ENCODE data around the gene STOX2.

Gene STOX2

DNA sequence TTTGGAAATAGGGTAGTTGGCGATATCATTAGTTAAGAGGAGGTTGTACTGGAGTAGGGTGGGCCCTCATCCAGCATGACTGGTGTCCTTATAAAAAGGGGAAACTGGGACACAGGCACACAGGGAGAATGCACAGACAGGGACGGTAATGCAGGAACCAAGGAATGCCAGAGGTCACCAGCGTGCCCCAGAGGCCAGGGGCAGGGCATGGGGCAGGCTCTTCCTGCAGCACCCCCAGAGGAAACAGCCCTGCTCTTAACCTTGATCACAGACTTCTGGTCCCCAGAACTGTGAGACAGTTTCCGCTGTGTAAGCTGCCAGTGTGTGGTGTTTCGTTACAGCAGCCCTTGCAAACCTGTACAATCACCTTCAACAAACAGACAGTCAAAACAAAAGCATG, 15.9 kb upstream of the STOX2 start:
- 91 to 94% methylated on average over 3 to 4 of the region's 5 CpGs for WGBS, 2 experiments (ENCODE audit: insufficient coverage in 2 of 2)
- H3K9me3 ChIP-seq (ENCODE audit: control insufficient read depth, low read length), result no peaks in the 10 kb centered on the region
- H3K4me1 ChIP-seq (ENCODE audit: control insufficient read depth, insufficient read depth, low read length, poor library complexity, severe bottlenecking), result no peaks in the 10 kb centered on the region
- no peaks in the 10 kb centered on the region for H3K36me3 ChIP-seq (ENCODE audit: control insufficient read depth, insufficient read depth, low read length)
- no peak overlapping the region for H3K27ac ChIP-seq (ENCODE audit: low read depth, low read length, severe bottlenecking)
- H3K4me3 ChIP-seq (ENCODE audit: extremely low read depth, insufficient read depth, low read length, poor library complexity, severe bottlenecking), result no peak overlapping the region

DNA sequence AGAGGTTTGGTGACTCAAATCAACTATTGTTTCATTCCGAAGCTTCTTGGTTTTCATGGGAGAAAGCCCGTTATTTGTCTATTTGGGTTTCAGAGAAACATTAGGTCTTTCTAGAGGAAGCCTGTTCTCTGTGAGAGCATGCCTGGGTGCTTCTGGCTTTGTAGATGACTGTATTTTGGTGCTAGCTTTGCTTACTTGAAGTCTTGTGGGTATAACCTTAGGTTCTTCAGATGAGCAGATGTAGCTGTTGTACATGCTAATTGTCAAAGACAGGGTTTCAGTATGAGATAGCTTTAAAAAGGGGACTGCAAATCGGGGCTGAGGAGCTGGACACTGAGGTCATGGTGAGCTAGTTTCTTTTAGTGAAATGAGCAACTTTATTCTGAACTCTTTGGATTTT, 7.9 kb upstream of the STOX2 start:
- Histone ChIP-seq H3K9me3 (ENCODE audit: control insufficient read depth, low read length) (peaks cover 6% of the 10 kb centered on the region), H3K36me3 (ENCODE audit: control insufficient read depth, insufficient read depth, low read length) (no peaks in the 10 kb centered on the region), H3K4me1 (ENCODE audit: control insufficient read depth, insufficient read depth, low read length, poor library complexity, severe bottlenecking) (no peaks in the 10 kb centered on the region), H3K4me3 (ENCODE audit: extremely low read depth, insufficient read depth, low read length, poor library complexity, severe bottlenecking) (no peak overlapping the region), H3K27ac (ENCODE audit: low read depth, low read length, severe bottlenecking) (no peak overlapping the region)
- 80 to 91% methylated on average over 1 to 3 of the region's 3 CpGs for WGBS, 2 experiments (ENCODE audit: insufficient coverage in 2 of 2)

DNA sequence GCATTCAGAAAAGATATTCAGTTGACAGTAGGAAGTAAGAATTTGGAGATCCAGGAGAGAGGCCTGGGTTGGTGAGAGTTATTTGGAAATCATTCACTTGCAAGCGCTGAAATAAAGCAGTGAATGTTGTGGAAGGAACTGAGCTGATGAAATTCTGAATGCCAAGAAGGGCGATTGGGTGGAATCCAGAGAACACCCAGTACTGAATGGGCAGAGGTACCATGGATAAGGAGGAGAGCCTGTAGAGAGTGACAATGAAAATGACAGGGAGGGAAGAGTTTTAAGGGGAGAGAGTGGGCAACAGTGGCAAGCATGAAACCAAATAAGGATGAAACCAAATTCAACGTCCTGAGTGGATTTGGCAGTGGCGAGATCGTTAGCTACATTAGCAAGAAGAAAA, 6.7 kb upstream of the STOX2 start:
- Histone ChIP-seq H3K4me3 (ENCODE audit: extremely low read depth, insufficient read depth, low read length, poor library complexity, severe bottlenecking) (no peak overlapping the region), H3K9me3 (ENCODE audit: control insufficient read depth, low read length) (peaks cover 6% of the 10 kb centered on the region), H3K36me3 (ENCODE audit: control insufficient read depth, insufficient read depth, low read length) (no peaks in the 10 kb centered on the region), H3K4me1 (ENCODE audit: control insufficient read depth, insufficient read depth, low read length, poor library complexity, severe bottlenecking) (no peaks in the 10 kb centered on the region), H3K27ac (ENCODE audit: low read depth, low read length, severe bottlenecking) (no peak overlapping the region)
- 82 to 92% methylated on average over 5 of the region's 5 CpGs for WGBS, 2 experiments (ENCODE audit: insufficient coverage in 2 of 2)

DNA sequence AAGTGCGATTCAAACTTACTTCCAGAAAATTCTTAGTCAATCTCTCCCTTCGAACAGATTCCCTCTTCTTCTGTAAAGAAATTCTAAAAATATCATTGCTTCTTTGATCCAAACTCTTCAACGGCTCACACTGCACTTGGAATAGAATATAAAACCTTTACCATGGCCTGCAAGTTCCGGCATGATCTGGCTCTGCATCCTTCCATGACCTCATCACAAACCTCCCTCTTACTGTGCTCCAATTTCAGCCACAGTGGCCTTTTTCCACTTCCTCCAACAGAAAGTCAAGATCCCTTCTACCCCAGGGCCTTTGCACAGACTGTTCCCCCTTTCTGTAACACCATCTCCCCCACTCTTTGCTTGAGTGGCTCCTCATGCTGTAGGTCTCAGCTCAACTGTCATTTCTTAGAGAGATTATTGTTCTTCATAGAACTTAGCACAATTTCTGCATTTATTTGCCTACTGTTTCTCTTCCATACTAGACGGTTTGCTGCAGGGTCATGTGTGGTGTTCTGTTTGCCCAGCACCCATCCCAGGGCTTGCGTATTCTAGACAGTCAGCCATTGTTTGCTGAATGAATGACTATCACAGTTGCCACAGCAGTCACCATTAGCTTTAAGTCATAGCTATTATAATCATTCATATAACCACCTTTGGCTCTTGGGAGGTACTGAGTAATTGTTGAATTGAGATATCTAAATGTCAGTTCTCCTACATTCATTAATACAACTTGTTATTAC, 1.9 kb upstream of the STOX2 start:
- Histone ChIP-seq H3K4me1 (ENCODE audit: control insufficient read depth, insufficient read depth, low read length, poor library complexity, severe bottlenecking) (no peaks in the 10 kb centered on the region), H3K36me3 (ENCODE audit: control insufficient read depth, insufficient read depth, low read length) (no peaks in the 10 kb centered on the region), H3K9me3 (ENCODE audit: control insufficient read depth, low read length) (peaks cover 6% of the 10 kb centered on the region), H3K27ac (ENCODE audit: low read depth, low read length, severe bottlenecking) (no peak overlapping the region), H3K4me3 (ENCODE audit: extremely low read depth, insufficient read depth, low read length, poor library complexity, severe bottlenecking) (no peak overlapping the region)
- 83 to 84% methylated on average over 5 to 6 of the region's 6 CpGs for WGBS, 2 experiments (ENCODE audit: insufficient coverage in 2 of 2)

DNA sequence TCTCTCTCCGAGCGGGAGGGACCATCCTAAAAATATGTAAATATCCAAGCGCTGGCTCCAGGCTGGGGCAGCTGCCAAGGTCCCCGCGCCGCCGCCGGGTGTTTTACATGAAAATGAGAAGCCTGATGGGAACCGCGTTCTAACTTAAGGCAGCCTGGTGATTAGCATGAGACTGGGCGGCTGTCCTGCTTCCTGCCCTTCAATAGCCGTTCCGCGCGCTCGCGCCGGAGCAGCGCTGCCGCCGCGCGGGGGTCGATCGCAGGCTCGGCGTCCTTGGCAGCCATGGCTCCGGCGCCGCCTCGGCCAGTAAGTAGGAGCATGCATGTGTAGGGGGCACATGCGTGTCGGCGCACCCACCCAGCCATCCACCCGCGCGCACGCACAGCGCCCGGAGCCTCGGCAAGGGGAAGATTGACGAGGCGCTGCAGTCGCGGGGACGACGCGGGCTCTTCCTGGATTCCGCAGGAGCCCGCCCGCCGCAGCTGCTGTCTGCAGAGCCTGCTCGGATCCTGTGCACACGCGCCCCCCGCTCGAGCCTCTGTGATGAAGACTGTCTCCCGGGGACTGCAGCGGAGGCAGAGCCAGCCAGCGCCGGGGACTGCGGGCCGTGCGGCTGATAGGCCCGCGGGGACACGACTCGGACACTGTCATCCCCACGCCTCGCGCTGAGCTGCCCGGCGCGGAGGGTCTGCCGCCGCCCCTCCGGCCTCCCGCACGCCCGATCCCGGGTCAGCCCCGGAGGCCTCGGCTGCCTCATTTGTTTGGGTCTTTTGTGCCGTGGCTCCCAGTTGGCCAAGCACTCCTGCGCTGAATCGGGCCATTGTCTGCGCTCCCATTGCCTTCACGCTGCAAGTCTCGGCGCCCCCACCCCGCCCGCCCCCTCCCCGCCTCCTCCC, 734 bp downstream of the STOX2 start:
- no peaks in the 10 kb centered on the region for H3K9me3 ChIP-seq (ENCODE audit: control insufficient read depth, low read length)
- H3K4me1 ChIP-seq (ENCODE audit: control insufficient read depth, insufficient read depth, low read length, poor library complexity, severe bottlenecking), result no peaks in the 10 kb centered on the region
- H3K27ac ChIP-seq (ENCODE audit: low read depth, low read length, severe bottlenecking), result peak overlapping the region; percentile 58
- peak overlapping the region; percentile 60 for H3K4me3 ChIP-seq (ENCODE audit: extremely low read depth, insufficient read depth, low read length, poor library complexity, severe bottlenecking)
- H3K36me3 ChIP-seq (ENCODE audit: control insufficient read depth, insufficient read depth, low read length), result no peaks in the 10 kb centered on the region
- 1% methylated on average over 66 to 68 of the region's 93 CpGs for WGBS, 2 experiments (ENCODE audit: insufficient coverage in 2 of 2)

DNA sequence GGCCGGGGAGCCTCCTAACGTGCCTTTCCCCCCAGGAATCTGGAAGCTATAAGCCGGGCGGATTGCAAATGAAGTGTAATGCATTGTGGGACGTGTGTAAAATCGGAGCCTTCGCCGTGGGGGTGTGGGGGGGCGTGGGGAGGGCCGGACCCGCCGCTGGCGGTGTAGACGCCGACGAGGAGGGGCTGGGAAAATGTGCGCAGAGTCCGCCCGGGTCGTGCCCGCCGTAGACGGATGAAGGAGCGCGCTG, 1.3 kb downstream of the STOX2 start:
- 0 to 1% methylated on average over 20 of the region's 25 CpGs for WGBS, 2 experiments (ENCODE audit: insufficient coverage in 2 of 2)
- Histone ChIP-seq H3K4me1 (ENCODE audit: control insufficient read depth, insufficient read depth, low read length, poor library complexity, severe bottlenecking) (no peaks in the 10 kb centered on the region), H3K27ac (ENCODE audit: low read depth, low read length, severe bottlenecking) (no peak overlapping the region)

DNA sequence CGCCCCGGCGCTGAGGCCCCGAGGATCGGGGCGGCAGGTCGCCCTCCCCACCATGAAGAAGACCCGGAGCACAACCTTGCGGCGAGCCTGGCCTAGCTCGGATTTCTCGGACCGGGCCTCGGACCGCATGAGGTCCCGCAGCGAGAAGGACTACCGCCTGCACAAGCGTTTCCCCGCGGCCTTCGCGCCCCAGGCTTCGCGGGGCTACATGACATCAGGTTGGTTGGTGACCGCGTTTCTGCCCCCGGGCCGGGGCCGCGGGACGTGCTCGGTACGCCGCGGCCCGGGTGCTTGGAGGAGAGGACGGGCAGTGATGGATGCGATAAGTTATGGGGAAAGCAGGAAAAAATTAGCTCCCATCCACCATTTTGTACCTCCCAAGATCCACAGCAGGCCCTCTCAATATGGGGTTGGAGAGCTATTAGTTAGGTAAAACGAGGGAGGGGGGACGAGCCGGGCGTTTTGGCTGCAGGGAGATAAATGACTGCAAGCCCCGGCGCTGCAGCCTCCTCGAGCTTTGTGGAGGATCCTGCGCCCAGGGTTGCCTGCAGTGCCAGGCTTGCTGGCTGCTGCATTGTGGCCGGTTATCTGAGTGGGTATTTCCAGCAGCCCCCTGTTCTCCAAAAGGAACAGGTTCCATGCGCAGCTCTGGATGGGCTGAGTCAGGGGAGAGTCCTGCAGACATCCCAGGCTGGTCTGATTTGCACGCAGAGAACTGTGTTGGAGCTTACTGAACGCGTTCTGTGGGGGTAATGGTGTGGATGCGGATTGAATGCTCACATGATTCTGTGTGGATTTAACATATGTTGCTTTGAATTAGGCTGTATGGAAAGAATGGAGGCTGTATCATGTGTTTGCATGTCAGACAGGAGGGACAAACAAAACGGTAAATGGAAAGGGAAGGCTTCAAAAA, 1.9 kb downstream of the STOX2 start:
- no peaks in the 10 kb centered on the region for H3K4me1 ChIP-seq (ENCODE audit: control insufficient read depth, insufficient read depth, low read length, poor library complexity, severe bottlenecking)
- H3K4me3 ChIP-seq (ENCODE audit: extremely low read depth, insufficient read depth, low read length, poor library complexity, severe bottlenecking), result peak overlapping the region; percentile 60
- H3K27ac ChIP-seq (ENCODE audit: low read depth, low read length, severe bottlenecking), result no peak overlapping the region
- 0 to 1% methylated on average over 33 to 40 of the region's 54 CpGs for WGBS, 2 experiments (ENCODE audit: insufficient coverage in 2 of 2)
- no peaks in the 10 kb centered on the region for H3K36me3 ChIP-seq (ENCODE audit: control insufficient read depth, insufficient read depth, low read length)
- H3K9me3 ChIP-seq (ENCODE audit: control insufficient read depth, low read length), result no peaks in the 10 kb centered on the region

More for the DNA sequence above, 1.3 kb downstream of the STOX2 start:
- no peaks in the 10 kb centered on the region for H3K9me3 ChIP-seq (ENCODE audit: control insufficient read depth, low read length)
- H3K4me3 ChIP-seq (ENCODE audit: extremely low read depth, insufficient read depth, low read length, poor library complexity, severe bottlenecking), result peak overlapping the region; percentile 60
- H3K36me3 ChIP-seq (ENCODE audit: control insufficient read depth, insufficient read depth, low read length), result no peaks in the 10 kb centered on the region

DNA sequence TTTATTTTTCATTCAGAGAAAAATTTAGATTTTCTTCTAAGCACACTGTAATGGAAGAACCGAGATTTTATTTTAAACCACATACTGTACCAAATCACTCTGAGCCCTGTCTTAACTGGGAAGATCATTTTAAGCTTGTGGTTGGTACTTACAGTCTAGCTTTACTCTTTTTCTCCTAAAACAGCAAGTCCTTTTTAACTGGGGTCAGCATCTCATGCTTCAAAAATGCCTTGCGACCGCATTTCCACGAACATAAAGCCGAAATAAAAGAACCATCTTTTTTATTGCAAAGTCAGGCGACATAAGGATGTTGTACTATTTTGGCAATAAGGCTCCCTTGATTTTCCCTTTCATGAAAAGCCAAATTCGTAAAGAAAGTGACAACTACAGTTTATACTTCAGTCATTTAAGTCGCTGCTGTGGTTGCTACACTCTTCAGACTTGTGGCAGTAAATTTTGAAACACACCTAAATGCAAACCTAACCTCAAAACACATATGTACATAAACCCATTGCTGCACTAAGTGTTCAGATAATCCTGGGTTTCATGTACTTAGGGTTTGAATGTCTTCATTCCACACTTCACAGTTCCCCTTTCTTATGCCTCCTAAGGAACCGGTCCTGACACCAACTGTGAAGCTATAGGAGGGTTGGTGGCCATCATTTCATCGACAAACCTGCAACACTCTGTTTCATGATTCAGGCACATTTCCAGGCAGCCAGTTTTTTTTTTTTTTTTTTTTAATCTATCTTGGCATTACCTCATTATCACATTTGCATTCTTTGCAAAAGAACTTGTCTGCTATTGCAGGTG, 3.0 kb downstream of the STOX2 start:
- 19 to 25% methylated on average over 2 to 7 of the region's 10 CpGs for WGBS, 2 experiments (ENCODE audit: insufficient coverage in 2 of 2)
- H3K27ac ChIP-seq (ENCODE audit: low read depth, low read length, severe bottlenecking), result no peak overlapping the region
- H3K4me3 ChIP-seq (ENCODE audit: extremely low read depth, insufficient read depth, low read length, poor library complexity, severe bottlenecking), result peak overlapping the region; percentile 60

DNA sequence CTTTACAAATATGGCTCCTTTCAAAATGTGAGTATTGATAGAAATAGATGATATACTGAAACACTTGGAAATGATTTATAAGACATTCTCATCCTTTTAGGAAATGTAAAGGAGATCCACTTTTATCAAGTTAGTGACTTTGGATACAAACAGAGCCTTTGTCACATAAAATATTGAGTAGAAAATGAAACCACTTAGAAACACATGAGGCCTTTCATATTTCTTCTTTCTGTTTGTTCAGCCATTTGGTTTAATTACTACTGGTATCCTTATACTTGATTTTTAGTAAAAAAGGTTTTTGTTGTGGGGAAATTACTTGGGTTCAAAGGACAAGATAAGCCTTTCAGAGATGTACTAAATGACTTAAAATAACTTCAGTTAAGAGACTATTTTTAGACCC, 4.1 kb downstream of the STOX2 start:
- Histone ChIP-seq H3K27ac (ENCODE audit: low read depth, low read length, severe bottlenecking) (no peak overlapping the region), H3K9me3 (ENCODE audit: control insufficient read depth, low read length) (no peaks in the 10 kb centered on the region), H3K36me3 (ENCODE audit: control insufficient read depth, insufficient read depth, low read length) (no peaks in the 10 kb centered on the region), H3K4me3 (ENCODE audit: extremely low read depth, insufficient read depth, low read length, poor library complexity, severe bottlenecking) (no peak overlapping the region), H3K4me1 (ENCODE audit: control insufficient read depth, insufficient read depth, low read length, poor library complexity, severe bottlenecking) (no peaks in the 10 kb centered on the region)

More for the DNA sequence above, 3.0 kb downstream of the STOX2 start:
- Histone ChIP-seq H3K36me3 (ENCODE audit: control insufficient read depth, insufficient read depth, low read length) (no peaks in the 10 kb centered on the region), H3K9me3 (ENCODE audit: control insufficient read depth, low read length) (no peaks in the 10 kb centered on the region), H3K4me1 (ENCODE audit: control insufficient read depth, insufficient read depth, low read length, poor library complexity, severe bottlenecking) (no peaks in the 10 kb centered on the region)

DNA sequence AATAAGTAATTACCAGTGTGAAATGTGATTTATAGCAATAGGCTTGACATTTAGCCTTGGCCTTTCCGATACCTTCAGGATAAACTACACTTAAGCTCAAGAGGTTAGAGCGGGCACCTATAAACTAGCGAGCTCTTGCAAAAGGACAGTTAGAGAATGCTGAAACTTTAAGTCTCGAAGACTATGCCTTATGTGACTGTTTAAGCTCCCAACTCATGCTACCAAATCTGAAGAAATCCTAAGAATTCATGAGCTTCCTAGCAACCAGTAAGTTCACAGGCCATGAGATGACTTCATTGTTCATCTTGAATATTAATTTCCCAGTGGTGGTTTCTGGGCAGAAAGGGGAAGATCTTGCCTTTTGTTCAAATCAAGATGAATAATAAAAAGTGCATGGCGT, 4.7 kb downstream of the STOX2 start:
- H3K4me1 ChIP-seq (ENCODE audit: control insufficient read depth, insufficient read depth, low read length, poor library complexity, severe bottlenecking), result no peaks in the 10 kb centered on the region
- H3K27ac ChIP-seq (ENCODE audit: low read depth, low read length, severe bottlenecking), result no peak overlapping the region
- H3K36me3 ChIP-seq (ENCODE audit: control insufficient read depth, insufficient read depth, low read length), result no peaks in the 10 kb centered on the region
- WGBS, 2 experiments (ENCODE audit: insufficient coverage in 2 of 2), result 83 to 92% methylated on average over 2 to 5 of the region's 5 CpGs
- H3K9me3 ChIP-seq (ENCODE audit: control insufficient read depth, low read length), result no peaks in the 10 kb centered on the region
- H3K4me3 ChIP-seq (ENCODE audit: extremely low read depth, insufficient read depth, low read length, poor library complexity, severe bottlenecking), result no peak overlapping the region
